ENCODE results near the gene GRAMD1A. TPM values are rescaled to one million over a fixed set of nuclear protein-coding genes. Genes with fewer than 3 reads are reported as not detected.

GRAMD1A gene
- total and polyA plus RNA-seq, 2 donors (not counting 1 experiment from before 2014, with no cell fraction given): 83.8 to 102 TPM

DNA sequence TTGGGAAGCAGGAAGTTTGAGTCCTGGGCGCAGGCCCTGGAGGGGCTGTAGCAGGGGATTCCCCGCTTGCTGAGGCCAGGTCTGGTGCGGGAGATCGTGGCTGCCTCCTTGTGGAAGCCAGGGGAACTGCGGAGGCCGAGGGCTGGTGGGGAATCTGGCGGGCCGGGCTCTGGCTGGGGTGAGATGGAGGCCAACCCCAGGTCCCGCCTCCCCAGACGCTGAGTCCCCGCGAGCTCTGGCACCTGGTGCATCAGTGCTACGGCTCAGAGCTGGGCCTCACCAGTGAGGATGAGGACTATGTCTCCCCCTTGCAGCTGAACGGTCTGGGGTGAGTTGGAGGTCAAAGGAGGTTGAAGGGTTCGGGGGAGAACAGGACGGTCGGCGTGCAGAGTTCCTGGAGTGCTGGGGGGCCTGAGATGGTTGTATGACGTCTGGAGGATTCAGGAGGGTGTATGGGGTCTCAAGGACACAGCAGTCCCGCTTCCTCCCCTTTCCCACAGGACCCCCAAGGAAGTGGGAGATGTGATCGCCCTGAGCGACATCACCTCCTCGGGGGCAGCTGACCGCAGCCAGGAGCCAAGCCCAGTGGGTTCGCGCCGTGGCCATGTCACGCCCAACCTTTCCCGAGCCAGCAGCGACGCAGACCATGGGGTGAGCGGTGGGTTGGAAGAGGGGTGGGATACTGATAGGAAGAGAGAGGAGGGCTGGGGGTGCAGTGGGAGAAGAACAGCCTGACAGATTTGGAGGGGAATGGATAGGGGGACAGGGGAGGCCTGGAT is 13.1 kb downstream of the GRAMD1A start:
- peak overlapping the region; percentile 49 for H3K4me2 ChIP-seq (replicated peaks; ENCODE audit: low read depth, low read length, poor library complexity, severe bottlenecking)
- peaks cover 3% of the 10 kb centered on the region for H3K79me2 ChIP-seq (ENCODE audit: control insufficient read depth, insufficient read depth, low read length)
- no peak overlapping the region for H3K4me3 ChIP-seq (ENCODE audit: control extremely low read depth in 1 of 5, extremely low read depth in 1 of 5, insufficient read depth in 1 of 5, low read depth in 2 of 5, low read length in 4 of 5)
- peaks cover 19% of the 10 kb centered on the region for H4K20me1 ChIP-seq (ENCODE audit: control insufficient read depth, insufficient read depth, low read length, poor library complexity, severe bottlenecking)
- peak; percentile 82 for DNase-seq
- Mint-ChIP-seq H3K9me3 (ENCODE audit: insufficient read depth) (no peaks in the 10 kb centered on the region), H3K4me3 (peak overlapping the region; percentile 43), H3K4me1 (peaks cover 25% of the 10 kb centered on the region), H3K27me3 (no peaks in the 10 kb centered on the region), H3K27ac (peak overlapping the region; percentile 76)
- no peak overlapping the region for H3K9ac ChIP-seq (ENCODE audit: low read length)
- H3K4me1 ChIP-seq (ENCODE audit: control insufficient read depth in 2 of 2, insufficient read depth in 2 of 2, low read length in 2 of 2): peaks cover 17 to 31% of the 10 kb centered on the region in 2 donors
- peaks cover 1 to 62% of the 10 kb centered on the region in 2 experiments for H3K36me3 ChIP-seq (replicated peaks in 1 of 2; ENCODE audit: control extremely low read depth in 1 of 2, control insufficient read depth in 1 of 2, extremely low read depth in 1 of 2, insufficient read depth in 2 of 2, low read length in 1 of 2)
- ATAC-seq (ENCODE audit: low read depth): peak; percentile 95
- CTCF ChIA-PET: interaction anchor here (0.8 to 5.9 kb wide), 9 partner anchors 10 to 175 kb away, joined by 3 to 71 read pairs (median 6); partner anchors contain the start of genes ZNF30 and ZNF792
- H2AFZ ChIP-seq (ENCODE audit: insufficient read depth, low read depth, low read length, poor library complexity, severe bottlenecking): no peak overlapping the region
- peak overlapping the region in 1 of 2 donors; percentile 42 for H3K27ac ChIP-seq (ENCODE audit: low read length in 2 of 2)
- 62% methylated on average over 24 of the region's 32 CpGs for WGBS (ENCODE audit: insufficient coverage)
- TF ChIP-seq, protein P1, sequence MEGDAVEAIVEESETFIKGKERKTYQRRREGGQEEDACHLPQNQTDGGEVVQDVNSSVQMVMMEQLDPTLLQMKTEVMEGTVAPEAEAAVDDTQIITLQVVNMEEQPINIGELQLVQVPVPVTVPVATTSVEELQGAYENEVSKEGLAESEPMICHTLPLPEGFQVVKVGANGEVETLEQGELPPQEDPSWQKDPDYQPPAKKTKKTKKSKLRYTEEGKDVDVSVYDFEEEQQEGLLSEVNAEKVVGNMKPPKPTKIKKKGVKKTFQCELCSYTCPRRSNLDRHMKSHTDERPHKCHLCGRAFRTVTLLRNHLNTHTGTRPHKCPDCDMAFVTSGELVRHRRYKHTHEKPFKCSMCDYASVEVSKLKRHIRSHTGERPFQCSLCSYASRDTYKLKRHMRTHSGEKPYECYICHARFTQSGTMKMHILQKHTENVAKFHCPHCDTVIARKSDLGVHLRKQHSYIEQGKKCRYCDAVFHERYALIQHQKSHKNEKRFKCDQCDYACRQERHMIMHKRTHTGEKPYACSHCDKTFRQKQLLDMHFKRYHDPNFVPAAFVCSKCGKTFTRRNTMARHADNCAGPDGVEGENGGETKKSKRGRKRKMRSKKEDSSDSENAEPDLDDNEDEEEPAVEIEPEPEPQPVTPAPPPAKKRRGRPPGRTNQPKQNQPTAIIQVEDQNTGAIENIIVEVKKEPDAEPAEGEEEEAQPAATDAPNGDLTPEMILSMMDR (IDR thresholded peaks at IDR 0.05): peak; percentile 97
- TF ChIP-seq EZH2 (IDR thresholded peaks at IDR 0.05; ENCODE audit: borderline replicate concordance, insufficient read depth, low read depth, low read length, poor library complexity, severe bottlenecking): no peak
- H3K9me3 ChIP-seq (ENCODE audit: control extremely low read depth in 1 of 3, control insufficient read depth in 2 of 3, insufficient read depth in 1 of 3, low read length in 2 of 3): no peaks in the 10 kb centered on the region
- POLR2A ChIA-PET: no interaction called here
- intact Hi-C loops (cut with micrococcal nuclease): loop anchor here (1.0 to 2.0 kb wide), 2 partner anchors 40 to 174 kb away; no protein-coding TSS in a partner anchor
- no peaks in the 10 kb centered on the region for H3K27me3 ChIP-seq (replicated peaks in 1 of 4; ENCODE audit: control extremely low read depth in 1 of 4, control insufficient read depth in 3 of 4, insufficient read depth in 4 of 4, low read length in 3 of 4)
